Large intestine (tissue), 3 donors: Measurements from ENCODE around the gene OR4K5. TPM values are rescaled to one million over a fixed set of nuclear protein-coding genes. Genes with fewer than 3 reads are reported as not detected.
"Not testable (repeated sequence)": the region's sequence is repeated elsewhere in the genome, so short reads cannot be mapped to it uniquely, and the experiment has no call there.

Experiments used
- DNase-seq, 2 donors: peaks; one replicate each; pipeline versions ENCODE4 v3.0.0 to v3.0.0-alpha.2; 2013
- H3K27ac ChIP-seq: one replicate; pipeline ENCODE4 v1.5.1; 2013; ENCODE audit warnings: low read length
- H3K27me3 ChIP-seq: 2 replicates; pipeline ENCODE4 v1.6.1; 2013; ENCODE audit warnings: low read length; ENCODE audit not compliant: control insufficient read depth, insufficient read depth
- H3K36me3 ChIP-seq: 2 replicates; pipeline ENCODE4 v1.6.1; 2013; ENCODE audit warnings: low read length; ENCODE audit not compliant: control insufficient read depth, insufficient read depth
- H3K4me1 ChIP-seq: one replicate; pipeline ENCODE4 v1.6.1; 2013; ENCODE audit warnings: low read length; ENCODE audit not compliant: control insufficient read depth, insufficient read depth
- H3K4me3 ChIP-seq: one replicate; pipeline ENCODE4 v1.5.1; 2013; ENCODE audit warnings: low read length
- H3K9me3 ChIP-seq: one replicate; pipeline ENCODE4 v1.6.1; 2013; ENCODE audit warnings: mild to moderate bottlenecking, low read depth, low read length, moderate library complexity; ENCODE audit not compliant: control insufficient read depth
- WGBS: methylation state at CpG from one replicate; pipeline ENCODE4 v1.1.5; 2013; ENCODE audit warnings: low lambda C conversion rate; ENCODE audit not compliant: insufficient coverage; 5-methylcytosine and 5-hydroxymethylcytosine counted together
- polyA plus RNA-seq: library from polyadenylated mRNA; unstranded; fragments of 120-200 nt; gene quantifications from one replicate; pipeline ENCODE4 v1.2.1, GENCODE V29; 2013

OR4K5 gene
- polyA plus RNA-seq, 1 donor = not detected

DNA sequence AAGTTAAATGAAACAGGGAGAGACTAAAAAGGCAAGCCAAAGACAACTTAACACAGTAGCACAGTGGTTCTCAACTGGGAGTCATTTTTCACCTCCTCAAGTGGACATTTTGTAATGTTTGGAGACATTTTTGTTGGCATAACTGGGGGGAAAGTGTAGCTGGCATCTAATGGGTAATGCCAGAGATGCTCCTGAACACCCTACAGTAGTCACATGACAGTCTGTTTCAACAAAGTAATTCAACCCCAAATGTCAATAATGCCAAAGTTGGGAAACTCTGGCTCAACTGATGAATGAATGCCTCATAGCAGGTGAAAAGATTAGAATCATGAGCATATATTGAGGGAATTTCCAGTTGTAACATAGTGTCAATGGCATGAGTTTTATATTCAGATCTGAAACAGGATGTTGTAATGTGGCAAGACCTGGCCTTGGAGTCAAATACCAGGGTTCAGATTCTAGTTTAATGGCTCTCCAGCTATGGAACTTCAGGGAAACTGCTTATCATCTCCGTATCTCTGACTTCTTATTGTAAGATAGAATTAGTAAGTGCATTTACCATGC lies 2.4 kb upstream of the OR4K5 start:
- no peak for DNase-seq
- no peaks in the 10 kb centered on the region for H3K27me3 ChIP-seq
- no peak overlapping the region for H3K4me3 ChIP-seq
- no peak overlapping the region for H3K27ac ChIP-seq
- H3K9me3 ChIP-seq = no peaks in the 10 kb centered on the region
- no peaks in the 10 kb centered on the region for H3K4me1 ChIP-seq
- no peaks in the 10 kb centered on the region for H3K36me3 ChIP-seq
- whole genome bisulfite sequencing = 71% methylated on average over 1 of the region's 1 CpG

DNA sequence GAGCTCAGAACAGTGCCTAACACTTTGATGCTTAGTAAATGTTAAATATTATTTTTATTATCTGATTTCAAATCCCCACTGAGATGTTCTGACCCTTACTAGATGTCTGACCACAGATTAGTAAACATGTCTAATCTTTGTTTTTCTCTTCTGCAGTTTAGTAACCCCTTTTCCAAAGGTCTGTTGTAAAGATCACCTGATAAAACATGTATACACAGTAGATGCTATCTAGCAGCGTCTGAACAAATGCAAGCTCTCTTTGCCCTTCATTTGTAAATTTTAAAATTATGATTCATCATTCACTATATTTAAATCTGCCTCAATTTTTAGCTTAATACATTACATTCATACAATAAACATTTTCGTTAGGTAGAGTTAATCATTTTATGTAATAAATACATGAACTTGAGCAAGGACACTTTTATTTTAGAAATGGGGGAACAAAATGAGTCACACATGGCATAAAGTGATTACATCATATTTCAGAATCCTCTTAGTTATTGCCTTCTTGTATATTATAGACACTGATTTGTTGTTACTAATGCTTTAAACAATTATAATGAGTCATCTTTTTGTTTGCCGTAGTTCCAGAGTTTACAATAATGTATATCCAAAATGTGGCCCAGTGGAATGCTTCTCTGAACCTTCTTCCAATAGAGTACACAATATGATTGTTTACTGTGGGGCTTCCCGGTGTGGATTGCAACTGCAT lies 1.7 kb upstream of the OR4K5 start:
- Histone ChIP-seq H3K4me3 (no peak overlapping the region), H3K9me3 (no peaks in the 10 kb centered on the region), H3K27me3 (no peaks in the 10 kb centered on the region), H3K27ac (no peak overlapping the region), H3K36me3 (no peaks in the 10 kb centered on the region), H3K4me1 (no peaks in the 10 kb centered on the region)
- DNase-seq = no peak
- WGBS = 36% methylated on average over 2 of the region's 4 CpGs

DNA sequence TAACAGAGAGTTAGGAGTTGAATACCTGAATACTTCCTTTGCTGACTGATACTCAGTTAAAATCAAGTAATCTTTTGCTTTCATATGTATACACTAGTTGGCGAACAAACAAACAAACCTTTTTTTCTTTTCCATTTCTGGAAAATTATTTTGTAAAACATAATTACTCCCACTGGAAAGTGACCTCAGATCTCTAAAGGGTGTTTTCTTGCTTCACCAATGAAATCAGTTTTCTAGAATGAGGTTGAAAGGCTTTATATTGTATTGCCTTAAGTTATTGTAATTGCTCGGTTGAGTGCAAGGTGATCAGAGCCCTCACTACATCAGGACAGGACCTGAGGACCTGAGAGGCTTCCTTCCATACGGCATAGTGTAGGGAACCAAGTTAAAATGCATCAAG lies 10.2 kb downstream of the OR4K5 start, which contains the start of gene OR4K1:
TSS of gene OR4K1 (plus strand) at position 301 of the 400 bp plus-strand sequence. CDS start 4,750 bp downstream, outside the sequence.
- Histone ChIP-seq H3K4me1 (no peaks in the 10 kb centered on the region), H3K36me3 (no peaks in the 10 kb centered on the region), H3K27me3 (no peaks in the 10 kb centered on the region), H3K9me3 (no peaks in the 10 kb centered on the region), H3K4me3 (no peak within 1 kb of the TSS), H3K27ac (no peak within 1 kb of the TSS)
- DNase-seq = no peak
- 85% methylated on average over 3 of the region's 3 CpGs for WGBS

DNA sequence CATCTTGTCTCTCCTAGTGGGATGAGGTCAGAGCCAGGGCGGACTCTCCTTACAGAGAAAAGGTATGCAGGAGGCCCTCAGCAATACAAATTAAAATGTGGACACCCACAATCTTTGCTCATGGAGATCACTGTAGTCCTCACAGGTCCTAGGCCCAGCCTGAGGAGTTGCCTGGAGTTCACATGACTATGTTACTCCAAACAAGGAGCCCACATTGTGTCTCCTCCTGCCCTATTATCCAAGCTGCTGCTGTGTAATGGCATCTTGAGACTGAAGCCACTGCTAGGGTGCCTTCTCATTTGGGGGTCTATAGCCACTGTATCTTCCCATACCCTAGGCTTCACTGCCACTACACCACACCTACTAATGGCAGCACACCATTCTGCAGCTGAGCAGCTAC lies 21.3 kb downstream of the OR4K5 start:
- Histone ChIP-seq H3K27me3 (no peaks in the 10 kb centered on the region), H3K4me3 (no peak overlapping the region), H3K4me1 (no peaks in the 10 kb centered on the region), H3K9me3 (peaks cover 7% of the 10 kb centered on the region), H3K27ac (no peak overlapping the region), H3K36me3 (no peaks in the 10 kb centered on the region)
- no CpG with 5 or more reads among the region's 1 CpG for WGBS
- DNase-seq = no peak

DNA sequence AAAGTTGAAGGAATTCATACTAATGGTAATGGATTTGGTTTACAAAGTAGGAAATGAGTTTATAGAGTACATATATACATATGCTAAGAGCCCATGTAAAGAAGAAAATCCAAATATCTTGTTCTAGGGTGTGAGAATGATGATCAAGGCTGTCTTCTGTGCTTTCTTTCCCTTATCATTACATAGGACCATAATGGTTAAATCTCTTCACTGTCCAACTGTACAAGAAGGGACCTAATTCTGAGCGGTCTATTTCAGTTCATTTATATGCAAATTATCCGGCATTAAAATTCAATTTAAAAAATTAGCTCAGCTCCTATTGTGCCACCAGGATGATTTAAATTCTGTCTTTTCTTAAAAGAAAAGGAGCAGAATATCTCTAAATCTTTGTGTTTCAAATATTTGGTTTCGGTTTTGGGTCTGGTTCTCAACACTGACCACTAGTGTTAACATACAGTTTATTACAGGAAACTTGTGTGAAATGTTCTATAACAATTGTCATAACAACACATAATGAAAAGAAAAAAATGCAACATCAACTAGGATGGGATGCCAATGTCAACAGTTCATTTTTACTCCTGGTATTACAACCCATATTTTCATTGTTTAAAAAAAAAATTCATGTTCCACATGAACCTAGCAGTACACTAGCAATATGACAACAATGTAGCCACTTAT lies 27.1 kb downstream of the OR4K5 start:
- Histone ChIP-seq H3K4me3 (no peak overlapping the region), H3K9me3 (no peaks in the 10 kb centered on the region), H3K27me3 (no peaks in the 10 kb centered on the region), H3K27ac (no peak overlapping the region), H3K4me1 (no peaks in the 10 kb centered on the region), H3K36me3 (no peaks in the 10 kb centered on the region)
- WGBS = 80% methylated on average over 2 of the region's 3 CpGs
- DNase-seq = no peak

DNA sequence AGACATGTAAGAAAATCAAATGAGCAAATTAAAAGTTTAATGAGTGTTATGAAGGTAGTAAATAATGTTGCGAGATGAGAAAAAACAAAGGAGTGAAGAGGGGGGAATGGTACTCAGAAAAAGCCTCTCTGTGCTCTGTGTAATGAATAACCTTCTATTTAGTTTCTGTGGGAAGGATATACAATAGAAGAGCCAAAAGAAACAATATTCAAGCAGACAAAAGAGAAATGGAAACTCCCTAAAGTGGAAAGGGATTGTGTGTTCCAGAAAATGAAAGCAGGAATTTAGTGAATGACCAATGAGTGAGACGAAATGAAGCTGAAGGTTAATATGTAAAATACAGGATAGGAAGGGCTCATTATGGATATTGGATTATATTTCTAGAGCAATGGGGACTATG lies 28.8 kb downstream of the OR4K5 start:
- no peaks in the 10 kb centered on the region for H3K4me1 ChIP-seq
- no peaks in the 10 kb centered on the region for H3K36me3 ChIP-seq
- 72% methylated on average over 2 of the region's 2 CpGs for WGBS
- no peak for DNase-seq
- H3K4me3 ChIP-seq = no peak overlapping the region
- no peaks in the 10 kb centered on the region for H3K27me3 ChIP-seq
- no peak overlapping the region for H3K27ac ChIP-seq
- H3K9me3 ChIP-seq = no peaks in the 10 kb centered on the region

DNA sequence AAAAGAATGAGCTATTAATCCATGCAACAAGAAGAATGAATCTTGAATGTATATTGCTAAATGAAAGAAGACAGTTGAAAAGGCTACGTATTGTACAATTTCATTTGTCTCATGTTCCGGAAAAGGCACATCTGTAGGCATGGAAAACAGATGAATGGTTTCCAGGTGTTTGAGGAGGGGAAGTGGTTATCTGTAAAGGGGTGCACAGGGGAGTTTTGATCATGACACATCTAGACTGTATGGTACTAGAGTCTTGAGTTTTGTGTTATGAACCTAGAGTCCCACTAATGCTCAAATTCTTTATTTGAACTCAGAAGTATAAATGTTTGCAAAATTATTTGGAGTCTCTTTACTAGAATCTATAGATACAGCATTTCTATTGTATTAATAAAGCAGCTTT lies 49.3 kb downstream of the OR4K5 start:
- not testable (repeated sequence) for H3K27ac ChIP-seq, H3K9me3 ChIP-seq, H3K4me3 ChIP-seq, H3K4me1 ChIP-seq, DNase-seq, H3K36me3 ChIP-seq, H3K27me3 ChIP-seq
- WGBS = no CpG with 5 or more reads among the region's 2 CpGs

Other genes with a start within 250 kb of the OR4K5 start
- gene OR11H2, start 206.7 kb upstream of the OR4K5 start, polyA plus RNA-seq = not detected
- gene OR4Q3, start 177.0 kb upstream of the OR4K5 start, polyA plus RNA-seq = not detected
- gene OR4M1, start 147.1 kb upstream of the OR4K5 start, polyA plus RNA-seq = not detected
- not detected for gene OR4N2, start 116.8 kb upstream of the OR4K5 start, polyA plus RNA-seq
- not detected for gene OR4K2, start 45.5 kb upstream of the OR4K5 start, polyA plus RNA-seq
- gene OR4K1, start 10.3 kb downstream of the OR4K5 start, polyA plus RNA-seq = not detected
- not detected for gene OR4K15, start 55.0 kb downstream of the OR4K5 start, polyA plus RNA-seq
- gene OR4Q2, start 81.6 kb downstream of the OR4K5 start, polyA plus RNA-seq = not detected
- gene OR4K14, start 98.7 kb downstream of the OR4K5 start, polyA plus RNA-seq = not detected
- gene OR4K13, start 115.4 kb downstream of the OR4K5 start, polyA plus RNA-seq = not detected
- not detected for gene OR4L1, start 139.4 kb downstream of the OR4K5 start, polyA plus RNA-seq
- not detected for gene OR4K17, start 190.1 kb downstream of the OR4K5 start, polyA plus RNA-seq
- not detected for gene OR4N5, start 218.2 kb downstream of the OR4K5 start, polyA plus RNA-seq